ENCODE results near the gene KLHL10. TPM values are rescaled to one million over a fixed set of nuclear protein-coding genes. Genes with fewer than 3 reads are reported as not detected.
"Not testable (repeated sequence)": the region's sequence is repeated elsewhere in the genome, so short reads cannot be mapped to it uniquely, and the experiment has no call there.

The KLHL10 gene
- total RNA-seq, 1 donor from 2014 or later = not detected

DNA sequence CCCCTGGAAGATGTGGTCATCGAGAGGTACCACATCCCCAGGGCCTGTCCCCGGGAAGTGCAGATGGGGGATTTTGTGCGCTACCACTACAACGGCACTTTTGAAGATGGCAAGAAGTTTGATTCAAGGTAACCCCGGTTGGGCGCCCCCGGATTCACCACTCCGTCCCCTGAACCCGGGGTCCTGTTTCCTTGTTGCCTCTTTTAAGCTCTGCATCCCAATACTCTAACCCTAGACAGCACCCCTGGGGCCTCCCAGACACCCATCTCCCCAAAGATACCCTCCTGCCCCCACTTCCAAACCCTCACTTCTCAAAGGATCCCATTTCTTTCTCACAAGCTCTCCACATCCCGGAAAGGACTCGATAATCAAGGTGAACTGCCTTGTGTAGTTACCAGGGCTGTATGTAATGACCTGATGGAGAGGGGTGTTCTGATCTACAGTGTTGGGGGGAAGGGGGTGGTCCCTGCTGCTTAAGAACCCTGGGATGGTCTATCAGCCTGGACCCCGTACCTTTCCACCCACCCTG is 24.4 kb upstream of the KLHL10 start:
- no peak for DNase-seq (ENCODE audit: low read depth in 2 of 2)

GRCh38 chr17:41813699-41814124 is 23.9 kb upstream of the KLHL10 start:
- DNase-seq (ENCODE audit: low read depth in 2 of 2) = no peak

GRCh38 chr17:41814195-41814594 is 23.4 kb upstream of the KLHL10 start:
- DNase-seq (ENCODE audit: low read depth in 2 of 2) = no peak

DNA sequence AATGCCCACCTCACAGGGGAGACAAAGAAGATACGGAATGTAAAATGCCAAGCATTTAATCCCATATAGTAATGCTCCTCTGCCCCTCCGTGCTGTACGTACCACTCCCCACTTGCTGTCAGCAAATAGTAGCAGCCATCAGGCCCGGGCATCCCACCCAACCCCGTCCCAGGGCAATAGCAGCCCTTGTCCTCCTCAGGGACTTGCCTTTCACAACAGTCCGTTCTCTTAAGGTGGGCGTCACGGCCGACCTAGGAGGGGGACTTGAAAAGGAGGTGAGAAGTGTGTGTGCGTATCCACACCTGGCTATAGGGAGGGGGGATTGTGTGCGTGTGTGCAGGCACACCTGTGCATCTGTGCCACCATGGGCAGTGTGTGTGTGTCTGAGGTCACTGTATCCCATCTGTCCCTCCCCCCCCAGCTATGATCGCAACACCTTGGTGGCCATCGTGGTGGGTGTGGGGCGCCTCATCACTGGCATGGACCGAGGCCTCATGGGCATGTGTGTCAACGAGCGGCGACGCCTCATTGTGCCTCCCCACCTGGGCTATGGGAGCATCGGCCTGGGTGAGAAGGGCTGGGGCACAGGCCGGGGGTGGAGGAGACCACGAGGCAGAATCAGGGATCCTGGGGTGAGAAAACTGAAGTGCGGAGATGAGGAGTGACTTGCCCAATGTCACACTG is 20.8 kb upstream of the KLHL10 start:
- no peak for DNase-seq (ENCODE audit: low read depth in 2 of 2)

DNA sequence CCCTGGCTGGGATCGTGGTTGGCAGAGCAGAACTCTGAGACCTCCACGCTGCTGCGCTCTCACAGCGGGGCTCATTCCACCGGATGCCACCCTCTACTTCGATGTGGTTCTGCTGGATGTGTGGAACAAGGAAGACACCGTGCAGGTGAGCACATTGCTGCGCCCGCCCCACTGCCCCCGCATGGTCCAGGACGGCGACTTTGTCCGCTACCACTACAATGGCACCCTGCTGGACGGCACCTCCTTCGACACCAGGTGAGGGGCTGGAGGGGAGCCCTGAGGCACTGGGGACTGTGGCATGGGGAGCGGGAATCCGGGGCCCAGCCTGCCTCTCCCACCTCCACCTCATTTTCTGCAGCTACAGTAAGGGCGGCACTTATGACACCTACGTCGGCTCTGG is 19.6 kb upstream of the KLHL10 start:
- no peak for DNase-seq (ENCODE audit: low read depth in 2 of 2)

GRCh38 chr17:41821776-41822175 is 15.8 kb upstream of the KLHL10 start:
- DNase-seq (ENCODE audit: low read depth in 2 of 2) = no peak

DNA sequence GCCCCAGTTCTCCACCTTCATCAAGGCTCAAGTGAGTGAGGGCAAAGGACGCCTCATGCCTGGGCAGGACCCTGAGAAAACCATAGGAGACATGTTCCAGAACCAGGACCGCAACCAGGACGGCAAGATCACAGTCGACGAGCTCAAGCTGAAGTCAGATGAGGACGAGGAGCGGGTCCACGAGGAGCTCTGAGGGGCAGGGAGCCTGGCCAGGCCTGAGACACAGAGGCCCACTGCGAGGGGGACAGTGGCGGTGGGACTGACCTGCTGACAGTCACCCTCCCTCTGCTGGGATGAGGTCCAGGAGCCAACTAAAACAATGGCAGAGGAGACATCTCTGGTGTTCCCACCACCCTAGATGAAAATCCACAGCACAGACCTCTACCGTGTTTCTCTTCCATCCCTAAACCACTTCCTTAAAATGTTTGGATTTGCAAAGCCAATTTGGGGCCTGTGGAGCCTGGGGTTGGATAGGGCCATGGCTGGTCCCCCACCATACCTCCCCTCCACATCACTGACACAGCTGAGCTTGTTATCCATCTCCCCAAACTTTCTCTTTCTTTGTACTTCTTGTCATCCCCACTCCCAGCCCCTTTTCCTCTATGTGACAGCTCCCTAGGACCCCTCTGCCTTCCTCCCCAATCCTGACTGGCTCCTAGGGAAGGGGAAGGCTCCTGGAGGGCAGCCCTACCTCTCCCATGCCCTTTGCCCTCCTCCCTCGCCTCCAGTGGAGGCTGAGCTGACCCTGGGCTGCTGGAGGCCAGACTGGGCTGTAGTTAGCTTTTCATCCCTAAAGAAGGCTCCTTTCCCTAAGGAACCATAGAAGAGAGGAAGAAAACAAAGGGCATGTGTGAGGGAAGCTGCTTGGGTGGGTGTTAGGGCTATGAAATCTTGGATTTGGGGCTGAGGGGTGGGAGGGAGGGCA is 15.1 kb upstream of the KLHL10 start:
- DNase-seq (ENCODE audit: low read depth in 2 of 2) = no peak

DNA sequence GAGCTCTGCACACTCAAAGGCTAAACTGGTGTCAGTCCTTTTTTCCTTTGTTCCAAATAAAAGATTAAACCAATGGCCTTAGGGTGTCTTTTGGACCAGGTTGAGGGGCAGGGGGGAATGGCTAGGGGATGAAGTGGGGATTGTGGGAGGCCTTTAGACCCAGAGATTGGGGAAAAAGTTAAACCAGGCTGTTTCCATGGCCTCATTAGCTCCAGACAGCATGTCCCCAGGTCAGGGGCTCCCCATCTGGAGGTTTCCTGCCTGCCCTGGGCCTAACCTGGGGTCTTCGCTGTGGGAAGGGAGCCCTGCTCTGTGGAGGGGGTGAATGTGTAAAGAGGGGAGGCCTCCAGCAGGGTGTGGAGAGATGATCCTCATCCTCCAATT is 14.5 kb upstream of the KLHL10 start:
- DNase-seq (ENCODE audit: low read depth in 2 of 2) = no peak

- DNase-seq (ENCODE audit: low read depth in 2 of 2) = no peak
Measured at GRCh38 chr17:41823580-41823979, 14.0 kb upstream of the KLHL10 start.

DNA sequence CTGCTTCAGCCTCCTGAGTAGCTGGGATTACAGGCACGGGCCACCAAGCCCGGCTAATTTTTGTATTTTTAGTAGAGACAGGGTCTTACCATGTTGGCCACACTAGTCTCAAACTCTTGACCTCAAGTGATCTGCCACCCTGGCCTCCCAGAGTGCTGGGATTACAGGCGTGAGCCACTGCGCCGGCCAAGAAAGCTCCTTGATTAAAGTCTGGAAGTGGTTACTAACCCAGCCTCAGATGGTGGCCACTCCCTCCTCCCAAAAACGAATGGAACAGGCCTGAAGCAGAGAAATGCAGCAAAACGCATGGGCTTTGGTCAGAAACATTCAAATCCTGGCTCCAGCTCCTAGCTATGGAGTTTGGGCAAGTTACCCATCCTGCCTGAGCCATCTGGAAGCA is 13.5 kb upstream of the KLHL10 start:
- no peak for DNase-seq (ENCODE audit: low read depth in 2 of 2)

- DNase-seq (ENCODE audit: low read depth in 2 of 2) = no peak
Measured at GRCh38 chr17:41825175-41825845, 12.3 kb upstream of the KLHL10 start.

- not testable (repeated sequence) for DNase-seq (ENCODE audit: low read depth in 2 of 2)
Measured at GRCh38 chr17:41829961-41830360, 7.7 kb upstream of the KLHL10 start.

DNA sequence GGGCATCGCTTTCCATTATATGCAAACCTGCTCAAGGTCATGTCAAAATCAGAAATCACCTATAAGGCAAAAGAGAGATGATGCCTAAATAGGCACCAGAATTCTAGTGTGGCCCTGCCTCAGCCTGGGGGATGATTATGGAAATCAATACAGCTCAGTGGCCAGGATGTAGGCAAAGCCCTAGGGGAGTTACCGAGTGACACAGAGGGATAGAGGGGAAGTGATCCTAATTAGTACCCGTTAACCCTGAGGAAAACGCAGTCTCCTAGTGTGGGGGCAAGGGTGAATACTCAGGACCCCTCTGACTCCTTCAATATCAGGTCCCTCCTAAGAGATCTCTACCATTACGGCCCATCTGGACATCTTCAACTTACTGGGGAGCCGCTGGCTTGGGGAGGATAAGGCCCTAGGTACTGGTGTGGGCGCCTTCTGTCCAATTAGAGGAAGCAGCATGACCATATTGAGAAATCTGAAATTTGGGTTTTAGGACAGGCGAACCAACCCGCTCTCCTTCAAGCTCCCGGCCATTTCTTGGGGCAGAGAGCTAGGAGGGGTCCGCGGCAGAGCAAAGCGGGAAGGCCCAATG is 2.3 kb upstream of the KLHL10 start:
- DNase-seq (ENCODE audit: low read depth in 2 of 2) = peak in 1 of 2 donors; percentile 7

DNA sequence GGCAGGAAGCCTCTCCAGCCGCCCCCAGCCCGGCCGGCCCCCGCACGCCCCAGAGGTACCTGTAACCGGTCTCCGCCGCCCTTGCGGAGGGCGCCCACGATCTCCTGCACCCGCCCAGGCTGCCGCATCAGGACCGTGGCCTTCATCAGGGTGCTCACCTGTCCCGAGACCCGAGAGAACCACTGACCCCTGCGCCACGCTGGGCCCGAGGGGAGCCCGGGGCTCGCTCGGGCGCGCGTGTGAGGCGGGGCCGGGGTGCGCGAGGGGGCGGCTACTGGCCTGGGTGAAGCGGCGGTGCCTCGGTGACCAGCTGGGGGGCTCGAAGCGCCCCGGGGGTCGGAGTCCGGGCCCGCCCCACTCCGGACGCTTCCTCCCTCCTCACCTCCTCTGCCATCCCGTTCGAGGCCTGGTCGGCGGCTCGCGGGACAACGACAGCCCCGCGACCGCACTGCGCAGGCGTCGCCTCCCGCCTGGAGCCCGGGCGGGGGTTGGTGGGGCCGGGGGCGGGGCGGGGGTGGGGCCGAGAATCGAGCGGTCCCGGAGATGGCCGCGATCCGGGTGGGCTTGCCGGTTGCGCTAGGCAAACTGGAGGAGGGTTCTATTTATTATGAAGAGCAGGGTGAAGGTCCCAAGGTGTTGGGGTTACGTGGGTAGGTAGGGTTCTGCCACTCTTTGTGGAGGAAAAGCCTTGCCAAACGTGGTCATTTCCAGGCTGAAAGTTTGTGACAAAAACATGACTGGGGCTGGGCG is 1.6 kb upstream of the KLHL10 start, which contains the start of gene NT5C3B:
NT5C3B (minus strand) TSS at position 433 of the 750 bp plus-strand sequence; CDS start at position 394, 39 bp downstream.
- DNase-seq (ENCODE audit: low read depth in 2 of 2) = peak; percentile 49 to 67

GRCh38 chr17:41836550-41837196 is 952 bp upstream of the KLHL10 start:
- DNase-seq (ENCODE audit: low read depth in 2 of 2) = no peak

GRCh38 chr17:41839448-41839847 is 1.8 kb downstream of the KLHL10 start:
- not testable (repeated sequence) for DNase-seq (ENCODE audit: low read depth in 2 of 2)

- DNase-seq (ENCODE audit: low read depth in 2 of 2) = not testable (repeated sequence)
Measured at GRCh38 chr17:41840781-41841180, 3.2 kb downstream of the KLHL10 start.

GRCh38 chr17:41844971-41845370 is 7.3 kb downstream of the KLHL10 start:
- no peak for DNase-seq (ENCODE audit: low read depth in 2 of 2)

DNA sequence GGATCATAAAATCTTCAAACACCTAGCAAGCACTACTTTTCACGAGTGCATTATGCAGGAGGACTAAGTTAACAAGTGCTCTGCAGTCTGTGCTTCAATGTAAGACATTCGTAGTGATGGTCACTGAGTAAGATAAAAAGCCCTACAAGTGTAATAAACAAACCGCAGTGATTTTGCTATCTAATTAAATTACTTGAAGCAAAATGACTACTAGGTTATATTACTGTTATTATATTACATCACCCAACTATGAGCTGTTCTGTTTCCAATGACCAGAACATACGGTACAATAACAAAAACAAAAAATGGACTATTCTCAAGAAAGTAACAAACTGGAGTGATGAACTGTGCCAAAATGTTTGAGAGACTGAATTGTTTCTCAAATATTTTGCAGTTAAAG is 11.2 kb downstream of the KLHL10 start:
- no peak for DNase-seq (ENCODE audit: low read depth in 2 of 2)
